Measurements from ENCODE around the gene LNX1.

LNX1 gene

GRCh38 chr4:53591372-53591892 lies at the start of gene LNX1:
LNX1 (minus strand) TSS chr4:53591486; CDS start chr4:53574002, 17,484 bp downstream.
- Histone ChIP-seq H3K27me3 (ENCODE audit: insufficient read depth, low read length) (no peaks in the 10 kb centered on the region), H3K27ac (ENCODE audit: low read depth, low read length) (no peak within 1 kb of the TSS), H2AFZ (ENCODE audit: low read length, unreplicated experiment) (no peak within 1 kb of the TSS), H3K4me1 (ENCODE audit: control insufficient read depth, insufficient read depth, low read length, unreplicated experiment) (peaks cover under 1% of the 10 kb centered on the region), H3K79me2 (ENCODE audit: control insufficient read depth, insufficient read depth, low read length, unreplicated experiment) (no peaks in the 10 kb centered on the region), H3K36me3 (ENCODE audit: insufficient read depth, low read length) (no peaks in the 10 kb centered on the region), H3K4me3 (ENCODE audit: low read depth, low read length) (no peak within 1 kb of the TSS)

GRCh38 chr4:53640576-53641453 lies 49.5 kb upstream of the LNX1 start:
- no peaks in the 10 kb centered on the region for H3K36me3 ChIP-seq (ENCODE audit: insufficient read depth, low read length)
- H3K79me2 ChIP-seq (ENCODE audit: control insufficient read depth, insufficient read depth, low read length, unreplicated experiment), result no peaks in the 10 kb centered on the region
- no peak overlapping the region for H2AFZ ChIP-seq (ENCODE audit: low read length, unreplicated experiment)
- no peak overlapping the region for H3K27ac ChIP-seq (ENCODE audit: low read depth, low read length)
- H3K4me1 ChIP-seq (ENCODE audit: control insufficient read depth, insufficient read depth, low read length, unreplicated experiment), result no peaks in the 10 kb centered on the region
- no peaks in the 10 kb centered on the region for H3K27me3 ChIP-seq (ENCODE audit: insufficient read depth, low read length)
- no peak overlapping the region for H3K4me3 ChIP-seq (ENCODE audit: low read depth, low read length)

GRCh38 chr4:53638919-53639318 lies 47.6 kb upstream of the LNX1 start:
- Histone ChIP-seq H3K27me3 (ENCODE audit: insufficient read depth, low read length) (no peaks in the 10 kb centered on the region), H3K4me1 (ENCODE audit: control insufficient read depth, insufficient read depth, low read length, unreplicated experiment) (no peaks in the 10 kb centered on the region), H3K36me3 (ENCODE audit: insufficient read depth, low read length) (no peaks in the 10 kb centered on the region), H3K4me3 (ENCODE audit: low read depth, low read length) (no peak overlapping the region), H3K27ac (ENCODE audit: low read depth, low read length) (no peak overlapping the region), H3K79me2 (ENCODE audit: control insufficient read depth, insufficient read depth, low read length, unreplicated experiment) (no peaks in the 10 kb centered on the region), H2AFZ (ENCODE audit: low read length, unreplicated experiment) (no peak overlapping the region)

- no peaks in the 10 kb centered on the region for H3K4me1 ChIP-seq (ENCODE audit: control insufficient read depth, insufficient read depth, low read length, unreplicated experiment)
- H3K36me3 ChIP-seq (ENCODE audit: insufficient read depth, low read length), result no peaks in the 10 kb centered on the region
- H2AFZ ChIP-seq (ENCODE audit: low read length, unreplicated experiment), result no peak overlapping the region
- no peaks in the 10 kb centered on the region for H3K79me2 ChIP-seq (ENCODE audit: control insufficient read depth, insufficient read depth, low read length, unreplicated experiment)
- no peak overlapping the region for H3K4me3 ChIP-seq (ENCODE audit: low read depth, low read length)
- H3K27me3 ChIP-seq (ENCODE audit: insufficient read depth, low read length), result no peaks in the 10 kb centered on the region
- no peak overlapping the region for H3K27ac ChIP-seq (ENCODE audit: low read depth, low read length)
Measured at GRCh38 chr4:53637348-53637747, 46.1 kb upstream of the LNX1 start.

GRCh38 chr4:53635697-53636483 lies 44.6 kb upstream of the LNX1 start:
- Histone ChIP-seq H3K27me3 (ENCODE audit: insufficient read depth, low read length) (no peaks in the 10 kb centered on the region), H3K4me1 (ENCODE audit: control insufficient read depth, insufficient read depth, low read length, unreplicated experiment) (no peaks in the 10 kb centered on the region), H3K36me3 (ENCODE audit: insufficient read depth, low read length) (no peaks in the 10 kb centered on the region), H2AFZ (ENCODE audit: low read length, unreplicated experiment) (no peak overlapping the region), H3K79me2 (ENCODE audit: control insufficient read depth, insufficient read depth, low read length, unreplicated experiment) (no peaks in the 10 kb centered on the region), H3K4me3 (ENCODE audit: low read depth, low read length) (no peak overlapping the region), H3K27ac (ENCODE audit: low read depth, low read length) (no peak overlapping the region)

GRCh38 chr4:53633608-53634007 lies 42.3 kb upstream of the LNX1 start:
- Histone ChIP-seq H3K27ac (ENCODE audit: low read depth, low read length) (no peak overlapping the region), H3K36me3 (ENCODE audit: insufficient read depth, low read length) (no peaks in the 10 kb centered on the region), H3K4me3 (ENCODE audit: low read depth, low read length) (no peak overlapping the region), H3K27me3 (ENCODE audit: insufficient read depth, low read length) (no peaks in the 10 kb centered on the region), H2AFZ (ENCODE audit: low read length, unreplicated experiment) (no peak overlapping the region), H3K4me1 (ENCODE audit: control insufficient read depth, insufficient read depth, low read length, unreplicated experiment) (no peaks in the 10 kb centered on the region), H3K79me2 (ENCODE audit: control insufficient read depth, insufficient read depth, low read length, unreplicated experiment) (no peaks in the 10 kb centered on the region)

GRCh38 chr4:53629296-53629695 lies 38.0 kb upstream of the LNX1 start:
- no peaks in the 10 kb centered on the region for H3K79me2 ChIP-seq (ENCODE audit: control insufficient read depth, insufficient read depth, low read length, unreplicated experiment)
- no peaks in the 10 kb centered on the region for H3K4me1 ChIP-seq (ENCODE audit: control insufficient read depth, insufficient read depth, low read length, unreplicated experiment)
- no peaks in the 10 kb centered on the region for H3K27me3 ChIP-seq (ENCODE audit: insufficient read depth, low read length)
- no peak overlapping the region for H3K4me3 ChIP-seq (ENCODE audit: low read depth, low read length)
- H2AFZ ChIP-seq (ENCODE audit: low read length, unreplicated experiment), result no peak overlapping the region
- H3K36me3 ChIP-seq (ENCODE audit: insufficient read depth, low read length), result no peaks in the 10 kb centered on the region
- no peak overlapping the region for H3K27ac ChIP-seq (ENCODE audit: low read depth, low read length)

- no peak overlapping the region for H3K4me3 ChIP-seq (ENCODE audit: low read depth, low read length)
- H3K27me3 ChIP-seq (ENCODE audit: insufficient read depth, low read length), result no peaks in the 10 kb centered on the region
- no peak overlapping the region for H2AFZ ChIP-seq (ENCODE audit: low read length, unreplicated experiment)
- no peak overlapping the region for H3K27ac ChIP-seq (ENCODE audit: low read depth, low read length)
- peaks cover 8% of the 10 kb centered on the region for H3K4me1 ChIP-seq (ENCODE audit: control insufficient read depth, insufficient read depth, low read length, unreplicated experiment)
- no peaks in the 10 kb centered on the region for H3K36me3 ChIP-seq (ENCODE audit: insufficient read depth, low read length)
- no peaks in the 10 kb centered on the region for H3K79me2 ChIP-seq (ENCODE audit: control insufficient read depth, insufficient read depth, low read length, unreplicated experiment)
Measured at GRCh38 chr4:53626491-53626890, 35.2 kb upstream of the LNX1 start.

GRCh38 chr4:53625888-53626287 lies 34.6 kb upstream of the LNX1 start:
- no peak overlapping the region for H3K27ac ChIP-seq (ENCODE audit: low read depth, low read length)
- H3K4me3 ChIP-seq (ENCODE audit: low read depth, low read length), result no peak overlapping the region
- no peak overlapping the region for H2AFZ ChIP-seq (ENCODE audit: low read length, unreplicated experiment)
- peaks cover 8% of the 10 kb centered on the region for H3K4me1 ChIP-seq (ENCODE audit: control insufficient read depth, insufficient read depth, low read length, unreplicated experiment)
- no peaks in the 10 kb centered on the region for H3K36me3 ChIP-seq (ENCODE audit: insufficient read depth, low read length)
- H3K27me3 ChIP-seq (ENCODE audit: insufficient read depth, low read length), result no peaks in the 10 kb centered on the region
- H3K79me2 ChIP-seq (ENCODE audit: control insufficient read depth, insufficient read depth, low read length, unreplicated experiment), result no peaks in the 10 kb centered on the region

- H3K79me2 ChIP-seq (ENCODE audit: control insufficient read depth, insufficient read depth, low read length, unreplicated experiment), result no peaks in the 10 kb centered on the region
- peak overlapping the region; percentile 20; the same call in 1 of the 2 replicates for H3K27ac ChIP-seq (ENCODE audit: low read depth, low read length)
- H3K36me3 ChIP-seq (ENCODE audit: insufficient read depth, low read length), result no peaks in the 10 kb centered on the region
- H3K27me3 ChIP-seq (ENCODE audit: insufficient read depth, low read length), result no peaks in the 10 kb centered on the region
- no peak overlapping the region for H3K4me3 ChIP-seq (ENCODE audit: low read depth, low read length)
- H3K4me1 ChIP-seq (ENCODE audit: control insufficient read depth, insufficient read depth, low read length, unreplicated experiment), result peaks cover 8% of the 10 kb centered on the region
- peak overlapping the region; percentile 19 for H2AFZ ChIP-seq (ENCODE audit: low read length, unreplicated experiment)
Measured at GRCh38 chr4:53622739-53623151, 31.5 kb upstream of the LNX1 start.
